ENCODE results near the gene RFTN1. TPM values are rescaled to one million over a fixed set of nuclear protein-coding genes. Genes with fewer than 3 reads are reported as not detected.

The RFTN1 gene
- total RNA-seq, 1 donor from 2014 or later, result 0.96 TPM

GRCh38 chr3:16423298-16423697, 90.2 kb downstream of the RFTN1 start:
- Mint-ChIP-seq H3K4me3 (ENCODE audit: low read depth) (no peak overlapping the region), H3K36me3 (ENCODE audit: insufficient read depth) (no peaks in the 10 kb centered on the region), H3K9me3 (ENCODE audit: low read depth) (no peaks in the 10 kb centered on the region), H3K27ac (no peak overlapping the region), H3K27me3 (peaks cover 14% of the 10 kb centered on the region), H3K4me1 (ENCODE audit: low read depth) (no peaks in the 10 kb centered on the region)
- TF ChIP-seq CTCF (IDR thresholded peaks at IDR 0.05; ENCODE audit: unreplicated experiment), result no peak
- DNase-seq (ENCODE audit: low spot score, unreplicated experiment), result no peak

GRCh38 chr3:16419640-16420241, 93.8 kb downstream of the RFTN1 start:
- H3K4me1 Mint-ChIP-seq (ENCODE audit: low read depth), result no peaks in the 10 kb centered on the region
- H3K9me3 Mint-ChIP-seq (ENCODE audit: low read depth), result no peaks in the 10 kb centered on the region
- DNase-seq (ENCODE audit: low spot score, unreplicated experiment), result no peak
- no peak for TF ChIP-seq CTCF (IDR thresholded peaks at IDR 0.05; ENCODE audit: unreplicated experiment)
- H3K36me3 Mint-ChIP-seq (ENCODE audit: insufficient read depth), result no peaks in the 10 kb centered on the region
- peaks cover 16% of the 10 kb centered on the region for H3K27me3 Mint-ChIP-seq
- no peak overlapping the region for H3K4me3 Mint-ChIP-seq (ENCODE audit: low read depth)
- H3K27ac Mint-ChIP-seq, result no peak overlapping the region

- H3K27me3 Mint-ChIP-seq, result peaks cover 22% of the 10 kb centered on the region
- no peak overlapping the region for H3K27ac Mint-ChIP-seq
- H3K4me1 Mint-ChIP-seq (ENCODE audit: low read depth), result no peaks in the 10 kb centered on the region
- TF ChIP-seq CTCF (IDR thresholded peaks at IDR 0.05; ENCODE audit: unreplicated experiment), result no peak
- no peak overlapping the region for H3K4me3 Mint-ChIP-seq (ENCODE audit: low read depth)
- no peaks in the 10 kb centered on the region for H3K9me3 Mint-ChIP-seq (ENCODE audit: low read depth)
- no peaks in the 10 kb centered on the region for H3K36me3 Mint-ChIP-seq (ENCODE audit: insufficient read depth)
- no peak for DNase-seq (ENCODE audit: low spot score, unreplicated experiment)
These were observed 95.4 kb downstream of the RFTN1 start for GRCh38 chr3:16417945-16418739.

DNA sequence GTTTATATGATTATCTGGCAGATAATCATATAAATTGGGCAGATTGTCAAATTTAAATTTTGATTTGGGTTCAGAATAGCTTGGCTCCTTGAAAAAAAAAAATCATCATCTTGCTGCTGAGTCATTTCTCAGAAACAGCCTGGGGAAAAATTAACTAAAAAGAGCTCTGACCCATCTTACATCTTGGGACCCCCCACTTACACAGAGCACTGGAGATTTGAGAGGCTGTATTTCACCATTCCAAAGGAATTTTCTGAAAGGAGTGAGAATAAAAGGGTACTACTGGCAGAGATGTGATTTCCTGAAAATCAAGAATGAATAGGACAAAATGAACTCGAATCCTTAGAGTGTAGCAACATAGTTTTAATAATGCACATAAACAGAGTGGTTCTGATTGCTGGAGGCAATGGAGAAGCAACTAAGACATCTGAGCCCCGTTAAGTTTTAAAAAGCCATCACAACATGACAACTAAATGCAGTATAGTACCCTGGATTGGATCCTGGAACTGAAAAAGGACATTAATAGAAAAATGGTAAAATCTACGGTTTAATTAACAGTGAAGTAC, 97.5 kb downstream of the RFTN1 start:
- no peak for TF ChIP-seq CTCF (IDR thresholded peaks at IDR 0.05; ENCODE audit: unreplicated experiment)
- Mint-ChIP-seq H3K9me3 (ENCODE audit: low read depth) (no peaks in the 10 kb centered on the region), H3K36me3 (ENCODE audit: insufficient read depth) (no peaks in the 10 kb centered on the region), H3K4me1 (ENCODE audit: low read depth) (no peaks in the 10 kb centered on the region), H3K27ac (no peak overlapping the region), H3K27me3 (peaks cover 25% of the 10 kb centered on the region), H3K4me3 (ENCODE audit: low read depth) (no peak overlapping the region)
- DNase-seq (ENCODE audit: low spot score, unreplicated experiment), result no peak

- Mint-ChIP-seq H3K9me3 (ENCODE audit: low read depth) (no peaks in the 10 kb centered on the region), H3K4me1 (ENCODE audit: low read depth) (no peaks in the 10 kb centered on the region), H3K4me3 (ENCODE audit: low read depth) (no peak overlapping the region), H3K36me3 (ENCODE audit: insufficient read depth) (no peaks in the 10 kb centered on the region), H3K27ac (no peak overlapping the region), H3K27me3 (peaks cover 13% of the 10 kb centered on the region)
- DNase-seq (ENCODE audit: low spot score, unreplicated experiment), result no peak
- no peak for TF ChIP-seq CTCF (IDR thresholded peaks at IDR 0.05; ENCODE audit: unreplicated experiment)
These were observed 100.2 kb downstream of the RFTN1 start for GRCh38 chr3:16413321-16413720.
